Vagina (tissue), 2 donors: ENCODE measurements around the gene LIPH. TPM values are rescaled to one million over a fixed set of nuclear protein-coding genes. Genes with fewer than 3 reads are reported as not detected.

Experiments used
- DNase-seq, 2 donors: peaks; one replicate each; pipeline ENCODE4 v3.0.0-alpha.2; 2017; ENCODE audit errors: extremely low spot score in 2 of 2
- H3K27ac ChIP-seq: fragments of 200-600 bp; sonication (generic); one replicate; pipeline ENCODE4 v1.5.1; 2019
- H3K27me3 ChIP-seq: fragments of 200-600 bp; sonication (generic); one replicate; pipeline ENCODE4 v1.5.1; 2019
- H3K36me3 ChIP-seq, 2 donors: fragments of 200-600 bp; sonication (generic); one replicate each; pipeline ENCODE4 v1.5.1; 2017 to 2019
- H3K4me1 ChIP-seq: fragments of 200-600 bp; sonication (generic); one replicate; pipeline ENCODE4 v1.5.1; 2019
- H3K4me3 ChIP-seq, 2 donors: fragments of 200-600 bp; sonication (generic); 1 replicate in 1 of 2; 2 replicates in 1 of 2; pipeline ENCODE4 v1.5.1; 2016 to 2019
- H3K9me3 ChIP-seq: fragments of 200-600 bp; sonication (generic); one replicate; pipeline ENCODE4 v1.5.1; 2019
- CTCF ChIP-seq, 3 experiments: fragments of 450-650 bp in 2 of 3; fragments of 200-600 bp in 1 of 3; sonication (generic) in 1 of 3; IDR thresholded peaks; one replicate each; pipeline ENCODE4 v1.5.1; 2017 to 2019; ENCODE audit warnings: antibody characterized with exemption in 3 of 3, mild to moderate bottlenecking in 2 of 3, moderate library complexity in 2 of 3
- POLR2A ChIP-seq, 2 donors: fragments of 450-650 bp; IDR thresholded peaks; one replicate each; pipeline ENCODE4 v1.6.1; 2017; ENCODE audit warnings: antibody characterized with exemption in 2 of 2, mild to moderate bottlenecking in 2 of 2, moderate library complexity in 2 of 2
- POLR2AphosphoS5 ChIP-seq, 2 donors: sonication (generic); formaldehyde crosslinking; IDR thresholded peaks; one replicate each; pipeline ENCODE4 v1.9.0; 2017; ENCODE audit warnings: antibody characterized with exemption in 2 of 2, mild to moderate bottlenecking in 2 of 2, low read depth in 1 of 2; ENCODE audit not compliant: insufficient read depth in 1 of 2
- intact Hi-C: fragments of 100-400 bp; cut with DNase I; formaldehyde crosslinking; loops from one replicate; pipeline ENCODE4 v1.15.1; 2023
- total RNA-seq: library from RNA; depleted of rRNA; stranded (reverse); fragments of >200 nt; gene quantifications from one replicate; pipeline ENCODE4 v1.2.3, GENCODE V29; 2016

The LIPH gene
- total RNA-seq, 1 donor from 2014 or later: 2.7 TPM

- H3K36me3 ChIP-seq: no peaks in the 10 kb centered on the region
- DNase-seq: no peak
- H3K9me3 ChIP-seq: no peaks in the 10 kb centered on the region
- intact Hi-C loops: no loop called here
- H3K27me3 ChIP-seq: no peaks in the 10 kb centered on the region
- H3K4me3 ChIP-seq: no peak overlapping the region
- TF ChIP-seq CTCF (IDR thresholded peaks at IDR 0.05) (no peak), POLR2A (IDR thresholded peaks at IDR 0.05) (no peak), POLR2AphosphoS5 (IDR thresholded peaks at IDR 0.05; ENCODE audit: insufficient read depth in 1 of 2, low read depth in 1 of 2) (no peak)
- H3K4me1 ChIP-seq: no peaks in the 10 kb centered on the region
- no peak overlapping the region for H3K27ac ChIP-seq
These were observed 92.1 kb downstream of the LIPH start for GRCh38 chr3:185460309-185460708.

- Histone ChIP-seq H3K27ac (no peak overlapping the region), H3K27me3 (no peaks in the 10 kb centered on the region), H3K4me1 (no peaks in the 10 kb centered on the region), H3K4me3 (no peak overlapping the region), H3K36me3 (no peaks in the 10 kb centered on the region), H3K9me3 (no peaks in the 10 kb centered on the region)
- no peak for DNase-seq
- intact Hi-C loops: no loop called here
- TF ChIP-seq CTCF (IDR thresholded peaks at IDR 0.05) (no peak), POLR2AphosphoS5 (IDR thresholded peaks at IDR 0.05; ENCODE audit: insufficient read depth in 1 of 2, low read depth in 1 of 2) (no peak), POLR2A (IDR thresholded peaks at IDR 0.05) (no peak)
These were observed 95.0 kb downstream of the LIPH start for GRCh38 chr3:185457376-185457775.

Other genes starting within 250 kb of the LIPH start
- gene MAP3K13, start 189.5 kb downstream of the LIPH start, total RNA-seq: 8.3 TPM
- gene TMEM41A, start 53.6 kb downstream of the LIPH start, total RNA-seq: 9.6 TPM
- 13.8 TPM for gene SENP2, start 33.7 kb upstream of the LIPH start, total RNA-seq